ENCODE measurements around the gene RGS7.
"Not testable (repeated sequence)": the region's sequence is repeated elsewhere in the genome, so short reads cannot be mapped to it uniquely, and the experiment has no call there.

RGS7 gene

GRCh38 chr1:240784776-240785175 lies 572.2 kb downstream of the RGS7 start:
- Histone ChIP-seq H3K4me3 (ENCODE audit: extremely low read depth, insufficient read depth, low read length, poor library complexity, severe bottlenecking) (no peak overlapping the region), H3K9me3 (ENCODE audit: control insufficient read depth, low read length) (no peaks in the 10 kb centered on the region), H3K36me3 (ENCODE audit: control insufficient read depth, insufficient read depth, low read length) (no peaks in the 10 kb centered on the region), H3K27ac (ENCODE audit: low read depth, low read length, severe bottlenecking) (no peak overlapping the region), H3K4me1 (ENCODE audit: control insufficient read depth, insufficient read depth, low read length, poor library complexity, severe bottlenecking) (no peaks in the 10 kb centered on the region)
- WGBS, 2 experiments (ENCODE audit: insufficient coverage in 2 of 2) = no CpG with 5 or more reads among the region's 2 CpGs

- not testable (repeated sequence) for H3K27ac ChIP-seq (ENCODE audit: low read depth, low read length, severe bottlenecking); H3K4me1 ChIP-seq (ENCODE audit: control insufficient read depth, insufficient read depth, low read length, poor library complexity, severe bottlenecking); H3K36me3 ChIP-seq (ENCODE audit: control insufficient read depth, insufficient read depth, low read length); H3K9me3 ChIP-seq (ENCODE audit: control insufficient read depth, low read length); H3K4me3 ChIP-seq (ENCODE audit: extremely low read depth, insufficient read depth, low read length, poor library complexity, severe bottlenecking)
- WGBS, 2 experiments (ENCODE audit: insufficient coverage in 2 of 2) = 77 to 90% methylated on average over 3 of the region's 7 CpGs
Observed at GRCh38 chr1:240783728-240784137, 573.3 kb downstream of the RGS7 start.

- H3K27ac ChIP-seq (ENCODE audit: low read depth, low read length, severe bottlenecking) = no peak overlapping the region
- H3K4me1 ChIP-seq (ENCODE audit: control insufficient read depth, insufficient read depth, low read length, poor library complexity, severe bottlenecking) = no peaks in the 10 kb centered on the region
- no peaks in the 10 kb centered on the region for H3K9me3 ChIP-seq (ENCODE audit: control insufficient read depth, low read length)
- 30 to 45% methylated on average over 1 of the region's 2 CpGs for WGBS, 2 experiments (ENCODE audit: insufficient coverage in 2 of 2)
- no peak overlapping the region for H3K4me3 ChIP-seq (ENCODE audit: extremely low read depth, insufficient read depth, low read length, poor library complexity, severe bottlenecking)
- H3K36me3 ChIP-seq (ENCODE audit: control insufficient read depth, insufficient read depth, low read length) = no peaks in the 10 kb centered on the region
Observed at GRCh38 chr1:240776237-240776636, 580.8 kb downstream of the RGS7 start.

GRCh38 chr1:240772131-240772530 lies 584.9 kb downstream of the RGS7 start:
- no peak overlapping the region for H3K4me3 ChIP-seq (ENCODE audit: extremely low read depth, insufficient read depth, low read length, poor library complexity, severe bottlenecking)
- 86 to 100% methylated on average over 1 of the region's 3 CpGs for WGBS, 2 experiments (ENCODE audit: insufficient coverage in 2 of 2)
- no peaks in the 10 kb centered on the region for H3K9me3 ChIP-seq (ENCODE audit: control insufficient read depth, low read length)
- H3K27ac ChIP-seq (ENCODE audit: low read depth, low read length, severe bottlenecking) = no peak overlapping the region
- no peaks in the 10 kb centered on the region for H3K36me3 ChIP-seq (ENCODE audit: control insufficient read depth, insufficient read depth, low read length)
- H3K4me1 ChIP-seq (ENCODE audit: control insufficient read depth, insufficient read depth, low read length, poor library complexity, severe bottlenecking) = peaks cover under 1% of the 10 kb centered on the region

- WGBS, 2 experiments (ENCODE audit: insufficient coverage in 2 of 2) = 96 to 98% methylated on average over 8 to 11 of the region's 16 CpGs
- H3K4me3 ChIP-seq (ENCODE audit: extremely low read depth, insufficient read depth, low read length, poor library complexity, severe bottlenecking) = no peak overlapping the region
- no peaks in the 10 kb centered on the region for H3K36me3 ChIP-seq (ENCODE audit: control insufficient read depth, insufficient read depth, low read length)
- H3K9me3 ChIP-seq (ENCODE audit: control insufficient read depth, low read length) = no peaks in the 10 kb centered on the region
- peaks cover 5% of the 10 kb centered on the region for H3K4me1 ChIP-seq (ENCODE audit: control insufficient read depth, insufficient read depth, low read length, poor library complexity, severe bottlenecking)
- no peak overlapping the region for H3K27ac ChIP-seq (ENCODE audit: low read depth, low read length, severe bottlenecking)
Observed at GRCh38 chr1:240771450-240771849, 585.6 kb downstream of the RGS7 start.

GRCh38 chr1:240768979-240769378 lies 588.0 kb downstream of the RGS7 start:
- no peaks in the 10 kb centered on the region for H3K9me3 ChIP-seq (ENCODE audit: control insufficient read depth, low read length)
- no peak overlapping the region for H3K4me3 ChIP-seq (ENCODE audit: extremely low read depth, insufficient read depth, low read length, poor library complexity, severe bottlenecking)
- H3K4me1 ChIP-seq (ENCODE audit: control insufficient read depth, insufficient read depth, low read length, poor library complexity, severe bottlenecking) = peaks cover 5% of the 10 kb centered on the region
- 80 to 100% methylated on average over 1 to 2 of the region's 4 CpGs for WGBS, 2 experiments (ENCODE audit: insufficient coverage in 2 of 2)
- no peaks in the 10 kb centered on the region for H3K36me3 ChIP-seq (ENCODE audit: control insufficient read depth, insufficient read depth, low read length)
- H3K27ac ChIP-seq (ENCODE audit: low read depth, low read length, severe bottlenecking) = no peak overlapping the region

- H3K36me3 ChIP-seq (ENCODE audit: control insufficient read depth, insufficient read depth, low read length) = no peaks in the 10 kb centered on the region
- H3K9me3 ChIP-seq (ENCODE audit: control insufficient read depth, low read length) = no peaks in the 10 kb centered on the region
- H3K4me1 ChIP-seq (ENCODE audit: control insufficient read depth, insufficient read depth, low read length, poor library complexity, severe bottlenecking) = peaks cover 5% of the 10 kb centered on the region
- no peak overlapping the region for H3K4me3 ChIP-seq (ENCODE audit: extremely low read depth, insufficient read depth, low read length, poor library complexity, severe bottlenecking)
- H3K27ac ChIP-seq (ENCODE audit: low read depth, low read length, severe bottlenecking) = peak overlapping the region; percentile 95
Observed at GRCh38 chr1:240766831-240767230, 590.2 kb downstream of the RGS7 start.

- Histone ChIP-seq H3K36me3 (ENCODE audit: control insufficient read depth, insufficient read depth, low read length) (no peaks in the 10 kb centered on the region), H3K4me3 (ENCODE audit: extremely low read depth, insufficient read depth, low read length, poor library complexity, severe bottlenecking) (no peak overlapping the region), H3K27ac (ENCODE audit: low read depth, low read length, severe bottlenecking) (peak overlapping the region; percentile 95), H3K9me3 (ENCODE audit: control insufficient read depth, low read length) (no peaks in the 10 kb centered on the region), H3K4me1 (ENCODE audit: control insufficient read depth, insufficient read depth, low read length, poor library complexity, severe bottlenecking) (peaks cover 5% of the 10 kb centered on the region)
- WGBS, 2 experiments (ENCODE audit: insufficient coverage in 2 of 2) = 80 to 86% methylated on average over 1 of the region's 5 CpGs
Observed at GRCh38 chr1:240765732-240766363, 591.2 kb downstream of the RGS7 start.

- WGBS, 2 experiments (ENCODE audit: insufficient coverage in 2 of 2) = 93 to 100% methylated on average over 5 to 6 of the region's 12 CpGs
- Histone ChIP-seq H3K36me3 (ENCODE audit: control insufficient read depth, insufficient read depth, low read length) (no peaks in the 10 kb centered on the region), H3K4me1 (ENCODE audit: control insufficient read depth, insufficient read depth, low read length, poor library complexity, severe bottlenecking) (peaks cover 5% of the 10 kb centered on the region), H3K27ac (ENCODE audit: low read depth, low read length, severe bottlenecking) (no peak overlapping the region), H3K4me3 (ENCODE audit: extremely low read depth, insufficient read depth, low read length, poor library complexity, severe bottlenecking) (no peak overlapping the region), H3K9me3 (ENCODE audit: control insufficient read depth, low read length) (no peaks in the 10 kb centered on the region)
Observed at GRCh38 chr1:240763771-240764170, 593.2 kb downstream of the RGS7 start.

- not testable (repeated sequence) for H3K36me3 ChIP-seq (ENCODE audit: control insufficient read depth, insufficient read depth, low read length); H3K9me3 ChIP-seq (ENCODE audit: control insufficient read depth, low read length)
- 94 to 100% methylated on average over 4 of the region's 7 CpGs for WGBS, 2 experiments (ENCODE audit: insufficient coverage in 2 of 2)
Observed at GRCh38 chr1:240763095-240763494, 593.9 kb downstream of the RGS7 start.

GRCh38 chr1:240762471-240762987 lies 594.5 kb downstream of the RGS7 start:
- H3K9me3 ChIP-seq (ENCODE audit: control insufficient read depth, low read length); H3K36me3 ChIP-seq (ENCODE audit: control insufficient read depth, insufficient read depth, low read length); H3K27ac ChIP-seq (ENCODE audit: low read depth, low read length, severe bottlenecking); H3K4me1 ChIP-seq (ENCODE audit: control insufficient read depth, insufficient read depth, low read length, poor library complexity, severe bottlenecking); H3K4me3 ChIP-seq (ENCODE audit: extremely low read depth, insufficient read depth, low read length, poor library complexity, severe bottlenecking): not testable (repeated sequence)
- WGBS, 2 experiments (ENCODE audit: insufficient coverage in 2 of 2) = 95 to 99% methylated on average over 22 to 27 of the region's 42 CpGs

More at GRCh38 chr1:240763095-240763494, 593.9 kb downstream of the RGS7 start:
- H3K4me1 ChIP-seq (ENCODE audit: control insufficient read depth, insufficient read depth, low read length, poor library complexity, severe bottlenecking); H3K27ac ChIP-seq (ENCODE audit: low read depth, low read length, severe bottlenecking); H3K4me3 ChIP-seq (ENCODE audit: extremely low read depth, insufficient read depth, low read length, poor library complexity, severe bottlenecking): not testable (repeated sequence)
